HG02943 (cell line): ENCODE data around the gene FAM180A.

ENCODE experiments used
- ATAC-seq: cut with Tn5 transposase; IDR thresholded peaks from one replicate; pipeline ENCODE4 v1.9.1; 2021; ENCODE audit warnings: mild to moderate bottlenecking, low read depth, moderate library complexity; ENCODE audit not compliant: unreplicated experiment

The FAM180A gene

DNA sequence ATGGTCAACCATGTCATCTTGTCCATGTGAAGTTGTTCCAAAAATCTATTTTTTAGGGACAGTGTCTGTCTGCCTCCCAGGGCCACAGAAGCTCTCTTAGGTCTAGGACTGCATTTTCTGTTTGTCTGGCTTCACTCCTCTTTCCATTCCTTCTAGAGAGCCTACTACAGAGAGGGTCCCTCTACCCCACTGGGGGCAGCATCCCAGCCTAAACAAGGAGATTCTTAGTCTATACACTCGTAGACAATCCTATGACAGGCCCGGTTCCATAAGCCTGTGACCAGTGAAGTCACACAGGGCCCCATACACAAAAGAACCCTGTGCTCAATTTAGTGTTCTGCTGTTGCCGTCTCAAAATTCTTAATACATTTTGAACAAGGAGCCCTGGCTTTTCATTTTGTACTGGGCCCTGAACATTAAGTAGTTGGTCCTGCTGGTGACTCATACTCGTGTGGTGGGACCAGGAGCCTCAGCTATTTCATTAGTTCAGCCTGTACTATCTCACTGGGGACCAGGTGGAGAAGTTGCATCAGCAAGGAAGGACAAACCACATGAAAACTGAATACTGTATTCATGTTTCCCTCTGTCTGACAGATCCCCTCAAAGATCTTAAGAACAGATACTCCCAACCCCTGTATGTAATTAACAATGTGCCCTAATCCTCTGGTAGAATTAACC is 23.5 kb upstream of the FAM180A start:
- ATAC-seq, result no peak

DNA sequence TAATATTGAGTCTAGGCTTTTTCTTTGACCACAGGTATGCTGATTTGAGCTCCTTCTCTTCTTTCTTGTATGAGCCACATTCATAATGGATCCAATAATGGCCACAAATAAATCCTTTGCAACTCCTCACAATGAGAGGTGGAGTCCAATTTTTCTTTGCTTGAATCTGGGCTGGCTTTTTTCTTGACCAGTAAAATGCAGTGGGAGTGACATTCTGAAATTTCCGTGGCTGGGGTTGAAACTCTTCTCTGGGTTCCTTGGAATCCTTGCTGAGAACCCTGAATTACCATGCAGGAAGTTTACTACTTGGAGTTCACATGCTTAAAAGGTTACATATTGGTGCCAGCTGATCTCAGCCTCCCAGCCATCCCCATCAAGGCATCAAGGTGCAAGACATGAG is 22.4 kb upstream of the FAM180A start:
- ATAC-seq, result no peak

DNA sequence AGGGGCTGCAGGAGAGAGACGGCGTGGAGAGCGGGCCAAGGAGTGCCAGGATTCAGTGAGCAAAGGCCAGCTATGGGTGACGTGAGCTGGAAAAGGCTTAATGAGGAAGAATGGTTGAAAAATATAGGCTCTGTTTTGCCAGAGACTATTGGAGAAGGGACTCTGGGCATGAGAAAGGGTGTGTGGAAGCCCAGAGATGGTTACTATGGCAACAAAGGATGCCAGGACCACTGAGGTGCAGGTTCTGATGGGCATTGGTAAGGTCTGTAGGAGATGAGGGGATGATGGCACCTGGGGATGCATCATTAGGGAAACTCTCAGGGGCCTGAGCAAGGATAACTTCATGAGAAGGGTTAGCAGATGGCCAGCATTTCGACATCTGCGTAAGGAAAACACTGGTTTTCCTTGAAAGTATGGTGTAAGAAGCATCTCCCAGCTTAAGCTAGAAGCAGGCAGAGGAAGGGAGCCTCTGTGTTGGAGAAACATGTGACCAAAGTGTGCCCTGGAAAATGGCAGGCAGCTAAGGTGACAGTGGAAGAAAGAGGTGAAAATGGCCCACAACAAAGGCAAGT is 21.6 kb upstream of the FAM180A start:
- ATAC-seq, result no peak

DNA sequence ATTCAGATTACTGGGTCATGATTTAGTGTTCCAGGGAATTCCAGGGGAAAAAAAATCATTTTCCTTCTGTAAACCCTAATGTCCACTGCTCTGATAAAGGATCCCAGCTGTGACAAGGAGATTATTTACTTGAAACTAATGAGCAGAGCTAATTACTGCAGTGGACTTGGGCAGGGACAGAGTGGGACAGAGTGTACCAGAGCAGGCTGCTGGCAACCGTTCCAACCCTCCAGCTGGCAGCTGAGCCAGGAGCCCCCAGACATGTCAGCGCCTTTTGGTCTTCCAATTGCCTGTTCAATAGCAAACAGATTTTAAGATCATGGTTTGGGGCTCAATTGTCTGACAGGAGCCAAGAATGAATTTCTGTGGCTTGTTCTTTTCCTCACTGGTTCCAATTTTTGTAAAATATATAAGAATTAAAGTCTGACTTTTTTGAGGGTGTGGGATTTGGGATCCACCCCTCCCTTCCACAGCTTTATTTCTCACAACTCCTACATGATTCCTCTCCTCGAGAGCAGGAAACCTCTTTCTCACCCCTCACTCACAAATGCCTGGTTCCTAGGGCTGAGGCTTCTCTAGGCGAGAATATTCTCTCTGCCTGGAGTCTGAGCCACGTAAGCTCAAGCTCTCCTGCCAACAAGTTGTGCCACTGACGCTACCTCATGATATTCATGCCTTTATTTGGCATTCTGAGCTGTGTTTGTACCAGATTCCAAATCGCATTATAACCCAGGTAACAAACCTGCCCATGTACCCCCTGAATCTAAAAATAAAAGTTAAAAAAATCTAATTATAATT is 20.6 kb upstream of the FAM180A start:
- no peak for ATAC-seq

DNA sequence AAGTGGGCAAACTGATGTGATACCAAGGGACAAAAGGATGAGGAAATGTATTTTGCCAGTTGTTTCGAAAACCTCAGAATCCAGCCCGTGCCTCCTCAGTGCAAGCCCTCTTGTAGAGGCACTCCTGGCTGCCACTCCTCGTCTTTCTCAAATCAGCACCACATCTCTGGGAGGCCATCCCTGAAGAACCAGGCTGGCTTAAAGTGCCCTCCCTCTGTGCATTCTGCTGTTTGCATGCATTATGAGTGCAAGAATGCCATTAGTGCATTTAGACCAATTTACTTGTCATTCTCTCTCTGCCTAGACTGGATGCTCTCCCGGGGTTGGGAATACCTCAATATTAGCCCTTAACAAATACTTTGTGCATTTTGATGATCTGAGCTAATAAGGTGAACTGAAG is 19.9 kb upstream of the FAM180A start:
- no peak for ATAC-seq

DNA sequence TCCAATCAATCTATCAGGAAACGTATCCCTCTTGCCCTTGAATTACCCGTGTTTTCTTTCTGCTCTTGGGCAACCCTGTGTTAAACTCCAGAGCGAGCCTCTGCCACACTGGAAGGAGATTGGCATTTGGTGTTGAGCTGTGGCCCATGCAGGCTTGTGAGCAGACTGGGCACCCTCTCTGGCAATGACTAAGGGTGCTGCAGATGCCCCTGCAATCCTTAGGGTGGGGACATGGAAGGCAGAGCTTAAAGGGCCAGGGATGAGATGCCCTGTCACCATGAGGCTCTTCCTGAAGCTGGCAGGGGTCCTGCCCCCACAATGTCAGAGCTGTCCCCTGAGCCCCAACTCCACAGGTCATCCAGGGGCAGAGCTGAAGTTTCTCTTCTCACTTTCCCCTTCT is 19.5 kb upstream of the FAM180A start:
- ATAC-seq, result no peak

DNA sequence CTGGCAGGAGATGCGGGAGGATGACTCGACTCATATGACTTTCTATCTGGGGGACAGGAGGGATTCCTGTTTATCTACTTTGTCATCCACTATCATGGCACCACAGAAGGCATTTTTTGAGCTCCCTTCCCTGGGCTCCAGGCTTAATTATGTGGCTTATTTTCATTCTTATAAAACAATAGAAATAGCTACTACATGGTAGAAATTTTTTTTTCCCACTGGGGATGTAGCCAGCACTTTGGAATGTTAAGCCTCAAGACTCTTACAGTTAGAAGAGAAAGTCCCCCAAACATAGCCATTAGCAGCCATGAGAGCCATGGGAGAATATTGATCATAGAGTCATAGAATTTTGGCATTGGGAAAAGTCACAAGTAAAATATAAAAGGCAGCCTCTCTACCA is 14.6 kb upstream of the FAM180A start:
- ATAC-seq, result no peak

DNA sequence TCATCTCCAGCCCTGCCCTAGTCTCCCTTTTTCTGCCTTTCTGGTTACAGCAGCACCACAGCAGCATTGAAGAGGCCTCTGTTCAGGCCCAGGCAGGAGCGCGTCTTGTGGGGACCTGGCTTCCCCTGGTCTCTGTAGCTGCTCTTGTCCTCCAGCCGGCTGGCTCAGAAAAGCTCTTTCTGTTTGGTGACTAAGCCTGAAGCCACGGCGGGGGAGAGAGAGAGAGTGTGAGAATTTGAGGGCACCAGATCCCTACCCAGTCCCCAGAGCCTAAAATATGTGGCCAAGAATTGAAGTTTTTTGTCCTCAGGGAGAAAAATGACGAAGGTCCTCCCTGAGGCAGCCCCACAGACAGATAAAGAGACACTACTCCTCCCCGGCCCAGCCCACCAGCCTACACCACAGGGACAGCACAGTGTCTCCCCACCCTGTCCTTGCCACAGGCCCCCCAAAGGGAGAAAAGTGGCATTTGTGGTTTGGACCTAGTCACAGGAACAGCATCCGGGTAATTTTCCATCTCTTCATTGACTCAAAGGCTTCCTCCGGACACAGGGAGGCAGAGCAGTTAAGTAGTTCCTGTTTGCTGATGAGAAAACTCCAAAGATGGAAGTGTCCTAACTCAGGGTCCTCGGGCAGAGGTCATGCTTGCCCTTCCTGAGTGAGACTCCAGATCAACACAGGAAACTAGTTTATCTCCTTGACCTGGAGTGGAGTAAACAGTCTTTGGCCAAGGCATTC is 13.3 kb upstream of the FAM180A start:
- ATAC-seq, result no peak

DNA sequence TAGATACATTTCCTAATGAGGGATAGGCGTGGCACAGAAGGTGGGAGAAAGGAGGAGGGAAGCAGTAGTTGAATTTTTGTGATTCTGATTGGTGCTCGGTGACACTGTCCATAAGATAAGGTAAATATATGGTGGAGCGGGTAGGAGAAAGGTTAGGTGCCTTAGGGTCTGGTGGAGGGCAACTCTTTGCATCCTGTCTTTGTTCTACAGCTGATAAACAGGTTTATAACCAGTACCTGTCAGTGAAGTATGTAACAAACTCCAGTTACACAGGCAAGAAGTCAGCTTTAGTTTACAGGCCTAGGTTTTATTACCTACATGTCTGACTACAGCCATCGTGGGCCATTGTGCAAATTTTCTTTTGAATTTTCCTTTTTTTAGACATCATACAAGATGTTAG is 10.9 kb upstream of the FAM180A start:
- ATAC-seq, result no peak

DNA sequence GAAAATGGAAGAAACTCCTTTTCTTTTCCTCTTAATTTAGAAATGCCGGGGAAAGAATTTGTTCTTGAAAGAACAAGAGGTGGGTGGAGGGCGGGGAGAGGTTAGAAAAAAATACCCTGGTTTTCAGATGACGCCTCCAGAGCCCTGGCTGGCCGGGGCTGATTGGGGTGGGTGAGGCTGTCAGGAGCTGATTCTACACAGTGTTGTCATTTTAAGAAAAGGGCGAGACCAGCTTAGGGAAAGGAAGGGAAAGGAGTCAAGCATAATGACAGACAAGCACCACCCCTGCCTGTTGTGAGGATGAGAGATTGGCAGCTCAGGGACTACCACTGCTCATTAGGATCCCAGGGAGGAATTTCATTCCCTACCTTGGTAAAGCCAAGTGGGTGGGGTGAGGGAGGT is 9.9 kb upstream of the FAM180A start:
- no peak for ATAC-seq

DNA sequence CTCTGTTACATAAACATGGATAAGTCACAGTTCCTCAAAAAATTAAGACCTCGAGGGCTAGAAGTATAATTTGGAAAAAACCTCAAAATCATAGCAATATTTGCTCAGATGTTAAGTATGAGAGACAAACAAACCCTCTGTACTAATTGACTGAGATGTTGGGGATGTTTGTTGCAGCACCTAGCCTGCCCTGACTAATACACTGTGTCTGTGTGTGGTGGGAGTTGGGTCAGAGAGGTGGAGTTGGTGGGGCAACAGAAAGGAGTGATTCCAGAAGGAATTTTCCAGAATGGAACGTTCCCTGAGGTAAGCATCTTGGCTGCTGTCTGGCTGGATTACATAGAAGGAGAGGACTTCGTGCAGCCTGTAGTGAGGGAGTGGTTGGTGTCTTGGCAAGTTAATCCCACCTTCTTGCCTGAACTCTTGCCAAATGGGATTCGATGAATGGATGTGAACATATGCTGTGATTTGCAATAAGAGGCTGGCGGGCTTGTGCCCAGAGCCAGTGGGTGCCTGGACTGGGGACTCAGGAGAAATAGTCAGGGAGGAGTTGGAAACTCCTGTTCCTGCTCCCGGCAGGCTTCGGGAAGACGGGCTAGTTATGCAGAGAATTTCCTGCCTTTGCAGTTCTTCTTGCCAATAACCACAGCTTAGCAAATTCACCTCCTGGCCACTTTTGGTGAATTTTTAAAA is 9.3 kb upstream of the FAM180A start:
- ATAC-seq, result no peak

DNA sequence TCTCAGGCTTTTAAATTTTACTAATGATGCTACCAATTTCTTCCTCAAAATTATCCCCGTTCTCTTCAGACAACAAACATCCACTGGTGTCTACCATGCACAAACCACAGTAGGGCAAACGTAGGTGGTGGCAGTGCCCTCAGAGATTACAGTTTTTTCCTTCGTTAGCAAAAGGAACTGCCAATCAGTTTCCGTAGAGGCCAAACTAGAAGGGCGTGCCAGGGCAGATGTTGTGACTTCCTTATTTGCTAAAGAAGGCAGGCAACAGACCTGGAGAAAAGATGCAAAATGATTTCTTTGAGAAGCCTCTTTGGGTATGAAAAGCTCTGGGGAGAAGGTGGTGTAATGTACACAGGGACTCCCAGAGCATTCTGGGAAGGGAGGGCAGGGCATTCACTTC is 7.6 kb upstream of the FAM180A start:
- no peak for ATAC-seq

DNA sequence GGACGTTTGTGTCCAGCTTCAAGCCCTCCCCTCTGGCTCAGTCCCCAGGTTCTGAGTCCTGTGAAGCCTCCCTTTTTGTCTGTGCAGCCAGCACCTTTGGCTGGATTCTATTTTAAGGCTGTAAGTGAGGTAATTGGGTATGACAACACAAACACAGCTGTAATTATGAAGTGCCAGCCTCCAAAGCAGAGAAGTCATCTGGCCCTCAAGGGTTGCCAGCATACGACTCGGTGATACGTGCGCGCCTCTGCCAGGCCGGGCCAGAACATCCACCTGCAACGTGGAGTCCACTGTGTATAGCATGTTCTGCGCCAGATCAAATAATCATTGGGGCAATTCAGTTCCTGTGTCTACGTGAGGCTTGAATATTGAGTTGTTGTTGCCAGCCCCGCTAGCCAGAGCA is 6.7 kb upstream of the FAM180A start:
- no peak for ATAC-seq

DNA sequence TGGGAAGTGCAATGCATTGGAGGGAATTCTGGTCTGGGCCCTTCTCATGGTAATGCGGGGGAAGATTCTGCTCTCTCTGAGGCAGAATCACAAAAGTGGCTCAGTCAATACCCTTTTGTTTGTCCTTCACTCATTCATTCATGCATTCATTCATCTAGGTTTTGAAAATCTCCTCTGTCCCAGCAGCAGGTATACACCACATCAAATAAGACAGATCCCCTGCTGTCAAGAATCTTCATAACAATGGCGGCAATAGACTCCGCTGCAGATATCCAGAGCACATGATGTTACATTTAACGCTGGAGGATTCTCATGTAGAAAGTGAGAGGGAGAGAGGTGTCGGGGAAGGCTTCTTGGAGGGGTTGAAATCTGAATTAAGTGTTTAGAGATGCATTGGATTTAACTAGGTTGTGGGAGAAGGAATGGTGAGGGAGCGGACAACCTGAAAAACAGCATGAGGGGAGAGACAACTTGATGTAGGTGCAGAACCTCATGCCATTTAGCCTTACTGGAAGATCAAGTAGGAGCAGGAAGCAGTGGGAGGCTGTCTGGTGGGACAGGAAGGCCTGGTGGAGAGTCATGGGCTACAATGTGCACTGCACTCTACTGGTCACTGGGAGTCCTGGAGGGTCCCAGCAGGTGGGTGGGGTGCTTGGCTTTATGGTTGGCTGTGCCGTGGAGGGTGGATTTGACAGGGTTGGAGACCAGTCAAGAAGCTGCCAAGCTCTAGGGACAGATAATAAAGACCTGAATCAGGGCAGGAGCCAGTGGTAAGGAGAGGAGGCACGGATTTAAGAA is 5.2 kb upstream of the FAM180A start:
- ATAC-seq, result no peak

DNA sequence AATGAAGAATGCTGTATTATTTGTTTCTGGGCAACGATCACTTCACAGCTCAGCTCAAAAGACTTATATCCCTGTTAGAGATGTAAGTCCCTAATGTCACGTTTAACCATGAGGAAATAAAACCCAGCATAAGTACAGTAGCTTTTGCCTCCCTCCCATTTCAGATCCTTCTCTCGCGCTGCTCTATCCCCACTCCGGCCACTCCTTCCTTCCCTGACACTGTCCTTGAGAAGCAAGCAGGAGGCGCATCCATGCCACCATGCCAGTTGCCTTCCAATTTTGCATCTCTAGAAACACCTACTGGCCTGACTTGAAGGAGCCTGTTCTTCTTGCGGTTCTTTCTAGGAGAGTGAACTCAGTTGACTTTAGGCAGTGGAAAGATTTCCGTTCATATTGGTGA is 1.2 kb downstream of the FAM180A start:
- ATAC-seq, result no peak

DNA sequence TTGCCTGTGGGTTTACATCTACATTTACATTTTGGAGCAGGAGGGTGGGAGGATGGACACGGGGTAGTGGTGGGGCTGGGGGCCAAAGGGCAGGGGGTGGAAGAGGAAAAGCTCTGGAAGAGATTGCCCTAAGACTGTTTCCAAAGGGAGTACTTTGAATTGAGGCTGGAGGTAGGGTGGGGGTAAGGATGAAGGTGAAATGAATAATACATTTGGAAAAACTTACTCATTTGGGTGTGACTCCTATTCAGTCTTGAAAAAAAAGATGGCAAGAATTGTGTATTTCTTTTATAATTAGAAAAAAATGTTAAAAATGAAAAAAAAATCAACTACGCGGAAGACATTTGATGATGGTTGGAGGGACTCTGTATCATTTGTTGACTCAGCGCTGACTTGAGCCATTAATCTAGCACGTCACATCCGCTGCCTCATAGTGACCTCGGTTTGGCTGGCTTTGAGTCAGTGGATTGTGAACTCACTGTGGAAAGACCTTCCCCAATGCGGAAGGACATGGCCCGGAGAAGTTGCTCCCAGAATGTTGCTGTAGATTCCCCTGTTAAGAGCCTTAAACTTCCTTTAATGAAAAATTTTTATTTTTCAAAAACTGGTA is 2.8 kb downstream of the FAM180A start:
- no peak for ATAC-seq

DNA sequence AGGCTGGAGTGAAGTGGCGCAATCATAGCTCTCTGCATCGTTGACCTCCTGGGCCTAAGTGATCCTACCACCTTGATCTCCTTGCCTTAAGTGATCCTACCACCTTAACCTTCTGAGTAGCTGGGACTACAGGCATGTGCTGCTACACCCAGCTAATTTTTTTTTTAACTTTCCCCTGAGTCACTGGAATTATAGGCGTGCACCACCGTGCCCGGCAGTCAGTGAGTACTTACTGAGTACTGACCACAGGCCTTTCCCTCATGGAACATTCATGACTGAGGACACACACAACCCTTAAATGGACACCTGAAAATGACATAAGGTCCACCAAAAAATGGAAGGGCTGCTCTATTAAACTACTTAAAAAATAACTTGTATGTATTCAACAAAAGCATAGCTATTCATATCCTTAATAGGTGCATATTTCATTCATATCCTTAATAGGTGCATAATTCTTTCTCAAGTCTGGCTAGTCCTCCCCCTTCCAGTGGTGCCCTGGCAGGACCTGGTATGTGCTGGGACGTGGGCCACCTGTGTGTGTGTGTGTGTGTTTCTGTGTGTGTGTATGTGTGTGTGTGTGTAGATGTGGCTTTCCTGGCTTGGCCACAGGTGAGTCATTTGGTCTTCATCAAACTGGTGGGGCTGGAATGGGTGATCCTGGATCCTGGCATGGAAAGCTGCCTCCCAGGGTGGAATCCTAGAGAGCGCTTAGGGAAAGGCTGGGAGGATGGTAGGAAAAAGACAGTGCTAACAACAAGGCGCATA is 3.5 kb downstream of the FAM180A start:
- no peak for ATAC-seq

DNA sequence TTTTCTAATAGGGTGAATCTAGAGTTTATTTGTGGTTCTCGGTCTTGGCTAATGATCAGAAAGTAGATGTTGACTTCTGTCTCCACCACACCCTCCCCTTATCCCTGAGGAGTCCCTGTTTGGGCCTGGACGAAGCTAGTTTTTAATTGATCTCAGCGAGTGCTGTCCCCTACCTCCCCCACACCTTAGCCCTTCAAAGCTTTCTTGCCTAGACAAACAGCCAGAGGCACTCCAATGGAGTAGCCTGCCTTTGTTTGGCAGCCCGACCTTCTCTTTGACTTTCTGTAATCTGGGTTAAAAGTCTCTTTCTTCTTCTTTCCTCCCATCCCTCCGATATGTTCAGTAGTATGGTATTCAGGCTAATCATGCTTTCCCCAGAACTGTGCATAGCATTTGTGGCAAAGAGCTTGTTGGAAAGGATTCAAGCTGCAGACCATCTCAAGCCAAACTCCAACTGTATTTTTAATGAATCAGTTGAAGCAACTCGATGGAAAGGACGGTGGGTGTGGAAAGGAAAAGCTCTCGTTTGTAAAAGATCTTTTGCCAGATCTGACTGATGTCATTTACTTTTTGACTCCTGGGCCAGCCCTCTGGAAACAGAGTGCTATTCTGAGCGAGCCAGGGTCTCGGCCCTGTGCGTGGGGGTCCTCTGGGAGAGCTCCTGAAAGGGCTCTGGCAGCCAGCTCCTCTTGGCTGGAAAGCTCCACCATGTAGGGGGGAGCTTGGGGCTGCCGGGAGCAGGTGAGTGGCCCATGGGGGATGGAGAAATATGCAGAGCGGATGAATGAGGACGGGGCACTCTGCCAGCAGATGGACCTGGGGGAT is 4.5 kb downstream of the FAM180A start:
- no peak for ATAC-seq
